Parathyroid adenoma (tissue), 2 donors: ENCODE data around the gene LPCAT1.

Experiments used
- H2AFZ ChIP-seq: fragments of 300-600 bp; sonication (generic); one replicate; pipeline ENCODE4 v1.7.0; 2017; ENCODE audit warnings: antibody characterized with exemption, mild to moderate bottlenecking
- H3K27ac ChIP-seq: fragments of 300-600 bp; sonication (generic); one replicate; pipeline ENCODE4 v1.7.0; 2017
- H3K27me3 ChIP-seq: fragments of 300-600 bp; sonication (generic); one replicate; pipeline ENCODE4 v1.7.0; 2017; ENCODE audit warnings: low read length; ENCODE audit not compliant: control insufficient read depth, insufficient read depth
- H3K36me3 ChIP-seq: fragments of 300-600 bp; sonication (generic); one replicate; pipeline ENCODE4 v1.7.0; 2017; ENCODE audit warnings: low read length; ENCODE audit not compliant: control insufficient read depth, insufficient read depth
- H3K4me1 ChIP-seq: fragments of 300-600 bp; sonication (generic); one replicate; pipeline ENCODE4 v1.7.0; 2017; ENCODE audit warnings: control low read depth
- H3K4me2 ChIP-seq: fragments of 300-600 bp; sonication (generic); one replicate; pipeline ENCODE4 v1.7.0; 2017; ENCODE audit warnings: low read length
- H3K4me3 ChIP-seq: fragments of 300-600 bp; sonication (generic); one replicate; pipeline ENCODE4 v1.7.0; 2017; ENCODE audit warnings: low read depth, low read length
- H3K79me2 ChIP-seq: fragments of 300-600 bp; sonication (generic); one replicate; pipeline ENCODE4 v1.7.0; 2017; ENCODE audit warnings: control low read depth
- H3K9ac ChIP-seq: fragments of 300-600 bp; sonication (generic); one replicate; pipeline ENCODE4 v1.7.0; 2017; ENCODE audit warnings: mild to moderate bottlenecking
- H3K9me3 ChIP-seq: fragments of 300-600 bp; sonication (generic); one replicate; pipeline ENCODE4 v1.7.0; 2017; ENCODE audit warnings: low read length; ENCODE audit not compliant: control insufficient read depth
- CTCF ChIP-seq: fragments of 300-600 bp; sonication (generic); IDR thresholded peaks from one replicate; pipeline ENCODE4 v1.7.0; 2017; ENCODE audit warnings: antibody characterized with exemption, mild to moderate bottlenecking
- donor health status: primary hyperparathyroidism.

Gene LPCAT1

GRCh38 chr5:1480806-1481205 is 43.0 kb downstream of the LPCAT1 start:
- H3K9ac ChIP-seq: no peak overlapping the region

GRCh38 chr5:1480217-1480616 is 43.5 kb downstream of the LPCAT1 start:
- no peak overlapping the region for H3K27ac ChIP-seq
- no peaks in the 10 kb centered on the region for H3K27me3 ChIP-seq
- H3K9ac ChIP-seq: no peak overlapping the region
- no peak overlapping the region for H3K4me2 ChIP-seq
- no peak overlapping the region for H3K4me3 ChIP-seq
- no peak overlapping the region for H2AFZ ChIP-seq
- no peak for TF ChIP-seq CTCF
- no peaks in the 10 kb centered on the region for H3K79me2 ChIP-seq
- no peaks in the 10 kb centered on the region for H3K36me3 ChIP-seq
- H3K4me1 ChIP-seq: no peaks in the 10 kb centered on the region
- H3K9me3 ChIP-seq: no peaks in the 10 kb centered on the region

More at GRCh38 chr5:1480806-1481205, 43.0 kb downstream of the LPCAT1 start:
- Histone ChIP-seq H3K27me3 (no peaks in the 10 kb centered on the region), H3K4me3 (no peak overlapping the region), H3K4me1 (no peaks in the 10 kb centered on the region), H3K79me2 (no peaks in the 10 kb centered on the region), H3K27ac (no peak overlapping the region), H2AFZ (no peak overlapping the region), H3K4me2 (no peak overlapping the region), H3K9me3 (no peaks in the 10 kb centered on the region), H3K36me3 (no peaks in the 10 kb centered on the region)
- TF ChIP-seq CTCF: no peak

DNA sequence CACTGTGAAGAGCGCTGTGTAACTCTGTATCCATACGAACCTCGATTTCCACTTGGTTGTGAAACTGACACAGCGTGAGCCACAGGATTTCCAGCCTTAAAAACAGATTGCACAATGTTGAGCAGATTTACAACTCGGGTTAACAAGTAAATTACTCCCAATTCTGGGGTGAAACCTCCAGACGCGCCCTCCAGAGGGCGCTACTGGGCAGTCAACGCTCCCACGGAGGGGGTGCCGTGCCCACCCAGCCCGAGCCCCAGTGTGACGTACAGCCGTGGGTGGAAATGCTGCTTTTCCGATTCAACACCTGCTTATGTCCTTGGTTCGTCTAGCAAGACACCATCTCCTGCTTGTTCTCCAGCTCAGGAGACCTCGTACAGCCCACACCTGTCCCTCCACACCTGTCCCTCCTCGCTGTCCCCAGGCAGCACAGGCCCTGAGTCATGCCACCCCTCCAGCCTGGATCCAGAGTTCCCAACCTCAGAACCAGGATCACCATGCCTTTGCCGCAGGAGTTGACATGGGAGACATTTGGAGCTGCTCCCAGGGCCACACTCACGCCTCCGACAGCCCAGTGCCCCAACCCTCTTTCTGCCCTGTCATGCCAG is 44.1 kb downstream of the LPCAT1 start:
- Histone ChIP-seq H3K27me3 (no peaks in the 10 kb centered on the region), H3K4me2 (no peak overlapping the region), H3K36me3 (no peaks in the 10 kb centered on the region), H3K27ac (no peak overlapping the region), H3K4me1 (no peaks in the 10 kb centered on the region), H3K79me2 (no peaks in the 10 kb centered on the region), H3K9ac (no peak overlapping the region), H3K9me3 (no peaks in the 10 kb centered on the region), H2AFZ (no peak overlapping the region), H3K4me3 (no peak overlapping the region)
- TF ChIP-seq CTCF: peak; percentile 28

GRCh38 chr5:1479066-1479465 is 44.7 kb downstream of the LPCAT1 start:
- no peak for TF ChIP-seq CTCF
- H3K36me3 ChIP-seq: no peaks in the 10 kb centered on the region
- no peaks in the 10 kb centered on the region for H3K4me1 ChIP-seq
- no peak overlapping the region for H3K9ac ChIP-seq
- H3K4me2 ChIP-seq: no peak overlapping the region
- H3K27ac ChIP-seq: no peak overlapping the region
- no peaks in the 10 kb centered on the region for H3K9me3 ChIP-seq
- H3K27me3 ChIP-seq: no peaks in the 10 kb centered on the region
- no peaks in the 10 kb centered on the region for H3K79me2 ChIP-seq
- no peak overlapping the region for H2AFZ ChIP-seq
- no peak overlapping the region for H3K4me3 ChIP-seq
